WTC11 (cell line): ENCODE measurements around the gene NDUFS6. TPM values are rescaled to one million over a fixed set of nuclear protein-coding genes. Genes with fewer than 3 reads are reported as not detected.

ENCODE experiments used
- ATAC-seq: fragments of 200-7000 bp; cut with Tn5 transposase; 2 replicates; pipeline ENCODE4 v1.10.0; 2021; ENCODE audit warnings: mild to moderate bottlenecking, moderate library complexity
- CTCF ChIA-PET: fragments of 300-600 bp; sonication (Branson Sonifier 250); formaldehyde crosslinking; loops from one replicate; lab custom pipeline; 2021; ENCODE audit warnings: antibody characterized with exemption; lab: Charles Lee
- POLR2A ChIA-PET: fragments of 350-600 bp; sonication (Branson Sonifier 250); formaldehyde crosslinking; loops from one replicate; lab custom pipeline; 2021; ENCODE audit warnings: antibody characterized with exemption; lab: Charles Lee
- DNase-seq: peaks from one replicate; pipeline ENCODE4 v3.0.0; 2021; ENCODE audit warnings: low spot score
- H3K27ac Mint-ChIP-seq: 2 replicates; pipeline ENCODE4 v1.8.0; 2021; ENCODE audit warnings: mixed read lengths
- H3K27me3 Mint-ChIP-seq: 2 replicates; pipeline ENCODE4 v1.8.0; 2021; ENCODE audit warnings: low read depth, mild to moderate bottlenecking, moderate library complexity, mixed read lengths
- H3K36me3 Mint-ChIP-seq: 2 replicates; pipeline ENCODE4 v1.8.0; 2021; ENCODE audit warnings: mixed read lengths
- H3K4me1 Mint-ChIP-seq: 2 replicates; pipeline ENCODE4 v1.8.0; 2022; ENCODE audit warnings: mixed read lengths
- H3K4me3 Mint-ChIP-seq: 2 replicates; pipeline ENCODE4 v1.8.0; 2021; ENCODE audit warnings: mild to moderate bottlenecking, moderate library complexity, mixed read lengths
- H3K9me3 Mint-ChIP-seq: 2 replicates; pipeline ENCODE4 v1.8.0; 2021; ENCODE audit warnings: mixed read lengths
- CREB1 ChIP-seq: sonication (generic); formaldehyde crosslinking; IDR thresholded peaks from 2 replicates; pipeline ENCODE4 v1.8.0; 2023; ENCODE audit warnings: mild to moderate bottlenecking, missing genetic modification reagents
- CREM ChIP-seq: sonication (generic); formaldehyde crosslinking; IDR thresholded peaks from 2 replicates; pipeline ENCODE4 v1.8.1; 2022; ENCODE audit warnings: mild to moderate bottlenecking, missing genetic modification reagents, moderate library complexity
- FOXP1 ChIP-seq: sonication (generic); formaldehyde crosslinking; IDR thresholded peaks from 2 replicates; pipeline ENCODE4 v1.8.0; 2022; ENCODE audit warnings: missing genetic modification reagents, mild to moderate bottlenecking, moderate library complexity, borderline replicate concordance
- IRF1 ChIP-seq: sonication (generic); formaldehyde crosslinking; IDR thresholded peaks from 2 replicates; pipeline ENCODE4 v1.8.0; 2023; ENCODE audit warnings: missing genetic modification reagents
- JUN ChIP-seq: sonication (generic); formaldehyde crosslinking; IDR thresholded peaks from 2 replicates; pipeline ENCODE4 v1.8.0; 2023; ENCODE audit warnings: mild to moderate bottlenecking, missing genetic modification reagents
- NFATC4 ChIP-seq: fragments of 250-450 bp; sonication (Bioruptor Pico); IDR thresholded peaks from 2 replicates; pipeline ENCODE4 v1.9.0; 2021; ENCODE audit warnings: mild to moderate bottlenecking
- NR2C2 ChIP-seq: sonication (generic); formaldehyde crosslinking; IDR thresholded peaks from 2 replicates; pipeline ENCODE4 v1.8.0; 2022; ENCODE audit warnings: mild to moderate bottlenecking, missing genetic modification reagents
- OVOL2 ChIP-seq: fragments of 250-450 bp; sonication (Bioruptor Pico); IDR thresholded peaks from 2 replicates; pipeline ENCODE4 v1.9.0; 2021; ENCODE audit warnings: mild to moderate bottlenecking, borderline replicate concordance
- RELA ChIP-seq: sonication (generic); formaldehyde crosslinking; IDR thresholded peaks from 2 replicates; pipeline ENCODE4 v1.8.1; 2022; ENCODE audit warnings: missing genetic modification reagents, mild to moderate bottlenecking, borderline replicate concordance
- TEAD4 ChIP-seq: sonication (generic); formaldehyde crosslinking; IDR thresholded peaks from 2 replicates; pipeline ENCODE4 v1.8.0; 2022; ENCODE audit warnings: mild to moderate bottlenecking, missing genetic modification reagents
- ZBTB21 ChIP-seq: sonication (generic); formaldehyde crosslinking; IDR thresholded peaks from 2 replicates; pipeline ENCODE4 v1.8.1; 2023; ENCODE audit warnings: mild to moderate bottlenecking, missing genetic modification reagents, borderline replicate concordance
- ZMAT4 ChIP-seq: fragments of 250-450 bp; sonication (Bioruptor Pico); IDR thresholded peaks from 2 replicates; pipeline ENCODE4 v1.9.0; 2021; ENCODE audit warnings: mild to moderate bottlenecking
- ZNF232 ChIP-seq: sonication (generic); formaldehyde crosslinking; IDR thresholded peaks from 2 replicates; pipeline ENCODE4 v1.8.0; 2022; ENCODE audit warnings: mild to moderate bottlenecking, missing genetic modification reagents
- ZNF263 ChIP-seq: sonication (generic); formaldehyde crosslinking; IDR thresholded peaks from 2 replicates; pipeline ENCODE4 v1.8.1; 2022; ENCODE audit warnings: low read depth, mild to moderate bottlenecking, moderate library complexity, missing genetic modification reagents
- ZNF416 ChIP-seq: fragments of 250-450 bp; sonication (Bioruptor Pico); IDR thresholded peaks from 2 replicates; pipeline ENCODE4 v1.9.0; 2021; ENCODE audit warnings: mild to moderate bottlenecking, inconsistent platforms
- ZNF512 ChIP-seq: sonication (generic); formaldehyde crosslinking; IDR thresholded peaks from 2 replicates; pipeline ENCODE4 v1.8.1; 2022; ENCODE audit warnings: missing genetic modification reagents, borderline replicate concordance
- total RNA-seq: library from RNA; stranded (reverse); gene quantifications from 3 replicates; pipeline ENCODE4 v1.2.3, GENCODE V29; 2021
- TF ChIP-seq, protein P1 (sequence below): sonication (generic); formaldehyde crosslinking; IDR thresholded peaks from 2 replicates; pipeline ENCODE4 v1.8.0; 2022; ENCODE audit warnings: missing genetic modification reagents
- TF ChIP-seq, protein P2 (sequence below): fragments of 200-600 bp; IDR thresholded peaks from 2 replicates; pipeline ENCODE4 v1.8.0; 2022; ENCODE audit warnings: antibody characterized with exemption
- TF ChIP-seq, protein P3 (sequence below): sonication (generic); formaldehyde crosslinking; IDR thresholded peaks from 2 replicates; pipeline ENCODE4 v1.8.0; 2023; ENCODE audit warnings: missing genetic modification reagents, mild to moderate bottlenecking, borderline replicate concordance

NDUFS6 gene
- total RNA-seq, 1 experiment from 2014 or later: 84.3 TPM

DNA sequence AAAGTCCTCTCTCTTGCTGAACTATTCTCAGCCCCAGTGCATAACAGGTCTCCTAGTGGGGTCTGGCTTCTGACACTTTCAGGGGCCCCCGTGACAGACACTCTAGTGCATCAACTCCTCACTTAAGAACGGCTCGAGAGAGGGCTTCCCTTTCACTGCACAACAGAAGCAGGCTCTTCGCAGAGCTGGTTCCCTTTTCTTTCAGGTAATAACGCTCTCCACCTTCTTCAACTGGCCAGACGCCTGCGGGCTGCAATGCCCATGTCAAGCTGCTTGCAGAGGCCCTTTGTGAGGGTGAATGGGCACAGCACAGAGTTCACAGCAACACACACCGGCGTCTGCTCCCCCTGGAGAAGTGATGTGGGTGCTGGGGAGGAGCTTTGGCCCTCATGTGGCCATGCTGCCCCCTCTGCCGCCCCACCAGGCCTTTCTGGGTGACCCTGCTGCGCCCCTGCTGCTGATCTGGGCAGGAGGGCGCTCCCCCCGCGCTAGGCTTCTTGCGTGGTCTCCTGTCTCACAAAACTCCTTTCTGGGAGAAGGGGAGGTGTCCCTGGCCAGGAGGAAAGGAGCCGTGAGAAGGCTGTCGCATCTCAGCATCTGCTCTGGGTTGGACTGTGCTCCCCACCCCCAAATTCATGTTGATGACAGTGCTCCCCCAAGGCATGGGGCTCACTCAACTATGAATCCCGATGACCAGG, 4.0 kb upstream of the NDUFS6 start (continued):
- TF ChIP-seq, protein P1, sequence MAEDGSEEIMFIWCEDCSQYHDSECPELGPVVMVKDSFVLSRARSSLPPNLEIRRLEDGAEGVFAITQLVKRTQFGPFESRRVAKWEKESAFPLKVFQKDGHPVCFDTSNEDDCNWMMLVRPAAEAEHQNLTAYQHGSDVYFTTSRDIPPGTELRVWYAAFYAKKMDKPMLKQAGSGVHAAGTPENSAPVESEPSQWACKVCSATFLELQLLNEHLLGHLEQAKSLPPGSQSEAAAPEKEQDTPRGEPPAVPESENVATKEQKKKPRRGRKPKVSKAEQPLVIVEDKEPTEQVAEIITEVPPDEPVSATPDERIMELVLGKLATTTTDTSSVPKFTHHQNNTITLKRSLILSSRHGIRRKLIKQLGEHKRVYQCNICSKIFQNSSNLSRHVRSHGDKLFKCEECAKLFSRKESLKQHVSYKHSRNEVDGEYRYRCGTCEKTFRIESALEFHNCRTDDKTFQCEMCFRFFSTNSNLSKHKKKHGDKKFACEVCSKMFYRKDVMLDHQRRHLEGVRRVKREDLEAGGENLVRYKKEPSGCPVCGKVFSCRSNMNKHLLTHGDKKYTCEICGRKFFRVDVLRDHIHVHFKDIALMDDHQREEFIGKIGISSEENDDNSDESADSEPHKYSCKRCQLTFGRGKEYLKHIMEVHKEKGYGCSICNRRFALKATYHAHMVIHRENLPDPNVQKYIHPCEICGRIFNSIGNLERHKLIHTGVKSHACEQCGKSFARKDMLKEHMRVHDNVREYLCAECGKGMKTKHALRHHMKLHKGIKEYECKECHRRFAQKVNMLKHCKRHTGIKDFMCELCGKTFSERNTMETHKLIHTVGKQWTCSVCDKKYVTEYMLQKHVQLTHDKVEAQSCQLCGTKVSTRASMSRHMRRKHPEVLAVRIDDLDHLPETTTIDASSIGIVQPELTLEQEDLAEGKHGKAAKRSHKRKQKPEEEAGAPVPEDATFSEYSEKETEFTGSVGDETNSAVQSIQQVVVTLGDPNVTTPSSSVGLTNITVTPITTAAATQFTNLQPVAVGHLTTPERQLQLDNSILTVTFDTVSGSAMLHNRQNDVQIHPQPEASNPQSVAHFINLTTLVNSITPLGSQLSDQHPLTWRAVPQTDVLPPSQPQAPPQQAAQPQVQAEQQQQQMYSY (CRISPR knock-in tag): no peak
- TF ChIP-seq ZNF263: no peak

DNA sequence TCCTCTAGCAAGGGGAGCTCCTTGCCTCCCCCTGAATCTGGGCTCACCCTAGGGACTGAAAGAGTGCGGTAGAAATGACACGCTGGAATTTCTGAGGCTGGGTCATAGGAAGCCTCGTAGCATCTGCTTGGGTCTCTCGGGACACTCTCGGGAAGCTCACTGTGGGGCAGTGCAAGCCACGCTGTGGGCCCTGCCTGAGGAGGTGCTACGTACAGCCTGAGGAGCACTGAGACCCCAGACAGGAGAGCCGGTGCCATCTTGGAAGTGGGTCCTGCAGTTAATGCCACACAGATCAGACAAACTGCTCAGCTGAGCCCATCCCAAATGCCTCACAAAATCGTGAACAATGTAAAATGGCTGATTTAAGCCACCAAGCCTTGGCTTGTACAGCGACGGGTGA, 3.4 kb upstream of the NDUFS6 start:
- no peak for ATAC-seq

More for the DNA sequence above, 3.4 kb upstream of the NDUFS6 start:
- no peaks in the 10 kb centered on the region for H3K9me3 Mint-ChIP-seq
- H3K27ac Mint-ChIP-seq: no peak overlapping the region
- H3K27me3 Mint-ChIP-seq: no peaks in the 10 kb centered on the region
- ChIA-PET CTCF (no interaction called here), POLR2A (no interaction called here)
- H3K4me1 Mint-ChIP-seq: peaks cover 18% of the 10 kb centered on the region
- H3K36me3 Mint-ChIP-seq: peaks cover 24% of the 10 kb centered on the region
- peak overlapping the region; percentile 99; the same call in 1 of the 2 replicates for H3K4me3 Mint-ChIP-seq
- no peak for TF ChIP-seq CREB1 (CRISPR knock-in tag)
- no peak for TF ChIP-seq NFATC4 (CRISPR knock-in tag)
- no peak for TF ChIP-seq ZNF512
- no peak for TF ChIP-seq NR2C2 (CRISPR knock-in tag)
- TF ChIP-seq, protein P2, sequence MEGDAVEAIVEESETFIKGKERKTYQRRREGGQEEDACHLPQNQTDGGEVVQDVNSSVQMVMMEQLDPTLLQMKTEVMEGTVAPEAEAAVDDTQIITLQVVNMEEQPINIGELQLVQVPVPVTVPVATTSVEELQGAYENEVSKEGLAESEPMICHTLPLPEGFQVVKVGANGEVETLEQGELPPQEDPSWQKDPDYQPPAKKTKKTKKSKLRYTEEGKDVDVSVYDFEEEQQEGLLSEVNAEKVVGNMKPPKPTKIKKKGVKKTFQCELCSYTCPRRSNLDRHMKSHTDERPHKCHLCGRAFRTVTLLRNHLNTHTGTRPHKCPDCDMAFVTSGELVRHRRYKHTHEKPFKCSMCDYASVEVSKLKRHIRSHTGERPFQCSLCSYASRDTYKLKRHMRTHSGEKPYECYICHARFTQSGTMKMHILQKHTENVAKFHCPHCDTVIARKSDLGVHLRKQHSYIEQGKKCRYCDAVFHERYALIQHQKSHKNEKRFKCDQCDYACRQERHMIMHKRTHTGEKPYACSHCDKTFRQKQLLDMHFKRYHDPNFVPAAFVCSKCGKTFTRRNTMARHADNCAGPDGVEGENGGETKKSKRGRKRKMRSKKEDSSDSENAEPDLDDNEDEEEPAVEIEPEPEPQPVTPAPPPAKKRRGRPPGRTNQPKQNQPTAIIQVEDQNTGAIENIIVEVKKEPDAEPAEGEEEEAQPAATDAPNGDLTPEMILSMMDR: no peak
- TF ChIP-seq CREM (CRISPR knock-in tag): no peak
- no peak for TF ChIP-seq ZMAT4
- TF ChIP-seq ZNF232 (CRISPR knock-in tag): no peak
- TF ChIP-seq, protein P1 (CRISPR knock-in tag): no peak
- TF ChIP-seq OVOL2 (CRISPR knock-in tag): no peak
- TF ChIP-seq JUN (CRISPR knock-in tag): no peak
- TF ChIP-seq ZNF416: no peak
- TF ChIP-seq, protein P3, sequence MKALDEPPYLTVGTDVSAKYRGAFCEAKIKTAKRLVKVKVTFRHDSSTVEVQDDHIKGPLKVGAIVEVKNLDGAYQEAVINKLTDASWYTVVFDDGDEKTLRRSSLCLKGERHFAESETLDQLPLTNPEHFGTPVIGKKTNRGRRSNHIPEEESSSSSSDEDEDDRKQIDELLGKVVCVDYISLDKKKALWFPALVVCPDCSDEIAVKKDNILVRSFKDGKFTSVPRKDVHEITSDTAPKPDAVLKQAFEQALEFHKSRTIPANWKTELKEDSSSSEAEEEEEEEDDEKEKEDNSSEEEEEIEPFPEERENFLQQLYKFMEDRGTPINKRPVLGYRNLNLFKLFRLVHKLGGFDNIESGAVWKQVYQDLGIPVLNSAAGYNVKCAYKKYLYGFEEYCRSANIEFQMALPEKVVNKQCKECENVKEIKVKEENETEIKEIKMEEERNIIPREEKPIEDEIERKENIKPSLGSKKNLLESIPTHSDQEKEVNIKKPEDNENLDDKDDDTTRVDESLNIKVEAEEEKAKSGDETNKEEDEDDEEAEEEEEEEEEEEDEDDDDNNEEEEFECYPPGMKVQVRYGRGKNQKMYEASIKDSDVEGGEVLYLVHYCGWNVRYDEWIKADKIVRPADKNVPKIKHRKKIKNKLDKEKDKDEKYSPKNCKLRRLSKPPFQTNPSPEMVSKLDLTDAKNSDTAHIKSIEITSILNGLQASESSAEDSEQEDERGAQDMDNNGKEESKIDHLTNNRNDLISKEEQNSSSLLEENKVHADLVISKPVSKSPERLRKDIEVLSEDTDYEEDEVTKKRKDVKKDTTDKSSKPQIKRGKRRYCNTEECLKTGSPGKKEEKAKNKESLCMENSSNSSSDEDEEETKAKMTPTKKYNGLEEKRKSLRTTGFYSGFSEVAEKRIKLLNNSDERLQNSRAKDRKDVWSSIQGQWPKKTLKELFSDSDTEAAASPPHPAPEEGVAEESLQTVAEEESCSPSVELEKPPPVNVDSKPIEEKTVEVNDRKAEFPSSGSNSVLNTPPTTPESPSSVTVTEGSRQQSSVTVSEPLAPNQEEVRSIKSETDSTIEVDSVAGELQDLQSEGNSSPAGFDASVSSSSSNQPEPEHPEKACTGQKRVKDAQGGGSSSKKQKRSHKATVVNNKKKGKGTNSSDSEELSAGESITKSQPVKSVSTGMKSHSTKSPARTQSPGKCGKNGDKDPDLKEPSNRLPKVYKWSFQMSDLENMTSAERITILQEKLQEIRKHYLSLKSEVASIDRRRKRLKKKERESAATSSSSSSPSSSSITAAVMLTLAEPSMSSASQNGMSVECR (CRISPR knock-in tag): no peak
- TF ChIP-seq FOXP1 (CRISPR knock-in tag): no peak
- no peak for TF ChIP-seq RELA (CRISPR knock-in tag)
- no peak for TF ChIP-seq ZBTB21 (CRISPR knock-in tag)
- TF ChIP-seq TEAD4 (CRISPR knock-in tag): no peak
- no peak for TF ChIP-seq IRF1 (CRISPR knock-in tag)
- no peak for DNase-seq
